Lower lobe of right lung (tissue), 2 donors: ENCODE data around the gene IFI27L1. TPM values are rescaled to one million over a fixed set of nuclear protein-coding genes. Genes with fewer than 3 reads are reported as not detected.

Experiments
- ATAC-seq, 2 donors: fragments of 200-7000 bp; cut with Tn5 transposase; one replicate each; pipeline ENCODE4 v1.9.1; 2020 to 2022; ENCODE audit warnings: mild to moderate bottlenecking in 2 of 2, moderate library complexity in 2 of 2
- DNase-seq: peaks from one replicate; pipeline ENCODE4 v3.0.0-alpha.2; 2020
- H3K27ac ChIP-seq: fragments of 200-600 bp; one replicate; pipeline ENCODE4 v1.8.0; 2022
- H3K27me3 ChIP-seq: fragments of 200-600 bp; one replicate; pipeline ENCODE4 v1.8.0; 2022; ENCODE audit warnings: low read depth
- H3K36me3 ChIP-seq: fragments of 200-600 bp; one replicate; pipeline ENCODE4 v1.8.0; 2022; ENCODE audit warnings: mild to moderate bottlenecking
- H3K4me1 ChIP-seq: fragments of 200-600 bp; one replicate; pipeline ENCODE4 v1.8.0; 2022
- H3K4me3 ChIP-seq: fragments of 200-600 bp; one replicate; pipeline ENCODE4 v1.8.0; 2022; ENCODE audit warnings: mild to moderate bottlenecking
- H3K9me3 ChIP-seq: fragments of 200-600 bp; one replicate; pipeline ENCODE4 v1.8.0; 2022
- intact Hi-C: fragments of 100-400 bp; cut with DNase I; formaldehyde crosslinking; loops from one replicate; pipeline ENCODE4 v1.11.0; 2022
- total RNA-seq: library from RNA; stranded (reverse); fragmentation: NEBNext Ultra II Directional; extraction: Animal tissue kit (Norgen Biotek cat#: 25700); gene quantifications from one replicate; pipeline ENCODE4 v1.2.1, GENCODE V29; 2021
- TF ChIP-seq, protein P1 (sequence below): fragments of 200-600 bp; IDR thresholded peaks from one replicate; pipeline ENCODE4 v1.8.0; 2022; ENCODE audit warnings: antibody characterized with exemption, mild to moderate bottlenecking
- donor health status: DM: no; HTN: yes; CAD: no; lungs with severe emphysema.

Gene IFI27L1
- total RNA-seq, 1 donor from 2014 or later = 10.9 TPM

DNA sequence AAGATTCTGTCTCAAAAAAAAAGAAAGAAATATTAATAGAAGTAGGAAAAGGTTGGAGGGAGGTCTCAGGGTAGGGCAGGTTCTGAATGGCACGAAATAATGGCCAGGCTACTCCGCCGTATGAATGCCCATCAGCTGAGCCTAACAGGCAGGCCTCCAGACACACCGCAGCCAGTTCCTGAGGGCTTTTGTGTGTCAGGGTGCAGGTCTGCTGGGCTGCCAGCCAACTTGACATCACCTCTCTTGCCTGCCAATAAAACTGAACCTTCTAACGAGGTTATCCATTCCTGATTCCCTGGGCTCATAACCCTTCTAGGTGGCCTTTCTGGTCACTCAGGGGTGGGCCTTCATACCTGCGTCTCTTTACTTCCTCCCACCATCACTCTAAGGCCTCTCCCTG, 32.4 kb downstream of the IFI27L1 start:
- Histone ChIP-seq H3K36me3 (peaks cover 7% of the 10 kb centered on the region), H3K27me3 (no peaks in the 10 kb centered on the region), H3K9me3 (no peaks in the 10 kb centered on the region), H3K4me3 (peak overlapping the region; percentile 59), H3K4me1 (peaks cover 16% of the 10 kb centered on the region), H3K27ac (peak overlapping the region; percentile 89)
- intact Hi-C loops = no loop called here
- DNase-seq (no peak), ATAC-seq (no peak)
- TF ChIP-seq, protein P1, sequence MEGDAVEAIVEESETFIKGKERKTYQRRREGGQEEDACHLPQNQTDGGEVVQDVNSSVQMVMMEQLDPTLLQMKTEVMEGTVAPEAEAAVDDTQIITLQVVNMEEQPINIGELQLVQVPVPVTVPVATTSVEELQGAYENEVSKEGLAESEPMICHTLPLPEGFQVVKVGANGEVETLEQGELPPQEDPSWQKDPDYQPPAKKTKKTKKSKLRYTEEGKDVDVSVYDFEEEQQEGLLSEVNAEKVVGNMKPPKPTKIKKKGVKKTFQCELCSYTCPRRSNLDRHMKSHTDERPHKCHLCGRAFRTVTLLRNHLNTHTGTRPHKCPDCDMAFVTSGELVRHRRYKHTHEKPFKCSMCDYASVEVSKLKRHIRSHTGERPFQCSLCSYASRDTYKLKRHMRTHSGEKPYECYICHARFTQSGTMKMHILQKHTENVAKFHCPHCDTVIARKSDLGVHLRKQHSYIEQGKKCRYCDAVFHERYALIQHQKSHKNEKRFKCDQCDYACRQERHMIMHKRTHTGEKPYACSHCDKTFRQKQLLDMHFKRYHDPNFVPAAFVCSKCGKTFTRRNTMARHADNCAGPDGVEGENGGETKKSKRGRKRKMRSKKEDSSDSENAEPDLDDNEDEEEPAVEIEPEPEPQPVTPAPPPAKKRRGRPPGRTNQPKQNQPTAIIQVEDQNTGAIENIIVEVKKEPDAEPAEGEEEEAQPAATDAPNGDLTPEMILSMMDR = no peak

DNA sequence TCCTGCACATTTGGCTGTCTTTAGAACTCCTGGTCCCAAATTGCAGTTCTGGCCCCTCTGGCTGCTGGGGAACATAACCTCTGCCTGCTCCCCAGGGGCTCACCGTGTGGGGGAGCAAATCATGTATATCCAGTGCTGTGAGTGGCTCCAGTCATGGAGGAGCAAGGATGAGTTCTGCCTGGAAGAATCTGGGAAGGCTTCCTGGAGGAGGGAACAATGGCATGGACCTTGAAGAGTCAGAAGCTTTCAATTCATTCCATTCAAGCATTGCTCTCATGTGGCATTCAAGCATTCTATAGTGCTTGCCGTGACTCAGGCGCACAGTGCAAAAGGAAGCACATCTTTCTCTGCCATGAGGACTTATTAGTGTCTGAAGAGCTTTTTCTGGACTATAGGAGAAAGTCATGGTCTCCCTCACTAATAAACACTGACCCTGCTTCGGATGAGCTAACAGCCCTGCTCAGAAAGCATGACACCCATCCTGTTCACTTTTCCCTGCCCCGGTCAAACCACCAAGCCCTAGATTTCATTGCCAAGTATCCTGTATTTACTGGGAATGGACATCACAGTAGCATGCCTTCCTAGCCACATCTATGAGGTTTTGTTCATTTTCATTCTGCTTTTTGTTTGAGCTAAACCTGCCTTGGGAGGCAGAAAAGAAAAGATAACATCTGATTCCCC, 32.9 kb downstream of the IFI27L1 start:
- Histone ChIP-seq H3K36me3 (peaks cover 7% of the 10 kb centered on the region), H3K27ac (peak overlapping the region; percentile 89), H3K4me1 (peaks cover 16% of the 10 kb centered on the region), H3K27me3 (no peaks in the 10 kb centered on the region), H3K4me3 (no peak overlapping the region), H3K9me3 (no peaks in the 10 kb centered on the region)
- DNase-seq (no peak), ATAC-seq (no peak)
- TF ChIP-seq, protein P1 = no peak
- intact Hi-C loops = no loop called here

DNA sequence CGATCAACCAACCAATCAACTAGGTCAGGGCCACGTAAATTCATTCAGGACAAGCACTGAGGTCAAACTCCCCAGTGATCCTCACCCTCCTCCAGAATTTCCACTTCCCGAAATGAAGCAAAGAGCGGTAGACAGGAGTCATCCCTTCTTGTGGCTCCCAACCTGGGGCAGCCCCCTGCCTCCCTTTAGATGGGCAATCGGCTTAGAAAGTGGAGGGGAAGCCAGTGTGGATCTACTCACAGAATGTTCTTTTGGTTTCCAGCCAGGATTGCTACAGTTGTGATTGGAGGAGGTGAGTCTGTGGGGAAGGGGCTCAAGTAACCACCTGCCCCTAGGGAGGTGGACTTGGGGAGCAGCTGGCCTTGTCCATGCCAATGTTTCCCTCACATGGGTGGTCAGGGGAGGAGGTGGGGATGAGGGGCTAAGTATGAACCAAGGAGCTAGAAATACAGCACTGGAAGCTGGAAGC, 33.5 kb downstream of the IFI27L1 start:
- DNase-seq (no peak), ATAC-seq (no peak)
- Histone ChIP-seq H3K4me1 (peaks cover 15% of the 10 kb centered on the region), H3K4me3 (no peak overlapping the region), H3K9me3 (peaks cover 6% of the 10 kb centered on the region), H3K36me3 (peaks cover 7% of the 10 kb centered on the region), H3K27me3 (no peaks in the 10 kb centered on the region), H3K27ac (peak overlapping the region; percentile 89)
- intact Hi-C loops = no loop called here
- TF ChIP-seq, protein P1 = no peak

DNA sequence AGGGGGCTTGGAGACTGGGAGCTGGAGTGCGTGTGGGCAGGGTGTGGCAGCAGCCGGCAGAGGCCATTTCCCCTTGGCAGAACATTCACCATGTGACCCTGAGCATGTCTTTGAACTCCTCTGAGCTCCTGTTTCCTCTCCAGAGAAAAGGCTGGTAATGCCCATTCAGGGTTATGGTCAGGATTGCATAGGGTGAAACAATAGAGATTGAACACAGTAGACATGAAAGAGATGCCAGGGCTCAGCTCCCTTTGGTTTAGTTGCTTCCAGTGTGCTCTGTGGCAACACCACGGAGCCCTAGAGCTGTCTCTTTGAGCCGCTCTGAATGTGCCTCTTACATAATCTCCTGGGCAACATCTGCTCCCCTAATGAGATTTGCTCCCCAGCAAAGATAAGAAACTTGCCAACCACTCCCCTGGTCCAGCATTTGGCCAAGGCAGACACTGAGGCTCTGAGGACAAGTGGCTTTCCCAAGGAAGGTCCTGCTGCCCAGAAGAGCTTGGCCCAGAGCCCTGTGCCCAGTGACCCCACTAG, 34.0 kb downstream of the IFI27L1 start:
- DNase-seq = no peak

DNA sequence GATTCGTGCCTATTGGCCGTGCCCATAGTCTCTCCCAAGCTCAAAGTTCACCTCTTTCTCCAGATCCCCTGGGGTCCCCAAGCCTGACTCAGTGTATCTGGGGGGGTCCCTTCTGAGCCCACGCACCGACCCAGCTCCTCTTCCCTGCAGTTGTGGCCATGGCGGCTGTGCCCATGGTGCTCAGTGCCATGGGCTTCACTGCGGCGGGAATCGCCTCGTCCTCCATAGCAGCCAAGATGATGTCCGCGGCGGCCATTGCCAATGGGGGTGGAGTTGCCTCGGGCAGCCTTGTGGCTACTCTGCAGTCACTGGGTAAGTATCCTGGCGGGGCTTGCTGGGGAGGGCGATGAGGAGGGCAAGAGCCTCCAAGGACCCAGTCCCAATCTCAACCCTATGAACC, 34.5 kb downstream of the IFI27L1 start:
- TF ChIP-seq, protein P1 = no peak
- ATAC-seq (no peak), DNase-seq (no peak)
- Histone ChIP-seq H3K27ac (peak overlapping the region; percentile 89), H3K36me3 (peaks cover 7% of the 10 kb centered on the region), H3K9me3 (peaks cover 11% of the 10 kb centered on the region), H3K27me3 (no peaks in the 10 kb centered on the region), H3K4me1 (peaks cover 9% of the 10 kb centered on the region), H3K4me3 (no peak overlapping the region)
- intact Hi-C loops = no loop called here

More for the DNA sequence above, 34.0 kb downstream of the IFI27L1 start:
- intact Hi-C loops = no loop called here
- Histone ChIP-seq H3K4me1 (peaks cover 10% of the 10 kb centered on the region), H3K27ac (peak overlapping the region; percentile 89), H3K36me3 (peaks cover 7% of the 10 kb centered on the region), H3K4me3 (no peak overlapping the region), H3K27me3 (no peaks in the 10 kb centered on the region), H3K9me3 (peaks cover 11% of the 10 kb centered on the region)
- peak; percentile 41 to 47 for ATAC-seq
- TF ChIP-seq, protein P1 = no peak
